ENCODE results near the gene UBE2G2.

The UBE2G2 gene

GRCh38 chr21:44760376-44760775 lies 41.2 kb downstream of the UBE2G2 start:
- Histone ChIP-seq H3K4me1 (ENCODE audit: control insufficient read depth in 5 of 5, insufficient read depth in 5 of 5, low read length in 5 of 5) (peaks cover 0 to 2% (median 0%) of the 10 kb centered on the region in 5 donors), H3K4me3 (ENCODE audit: low read depth in 1 of 5, low read length in 5 of 5) (no peak overlapping the region), H3K27me3 (ENCODE audit: control insufficient read depth in 5 of 5, insufficient read depth in 4 of 5, low read length in 5 of 5) (peaks cover 0 to 13% (median 6%) of the 10 kb centered on the region in 5 donors), H3K9ac (ENCODE audit: low read length in 5 of 5) (no peak overlapping the region), H3K36me3 (ENCODE audit: control insufficient read depth in 5 of 5, insufficient read depth in 5 of 5, low read length in 5 of 5) (no peaks in the 10 kb centered on the region), H3K9me3 (ENCODE audit: control insufficient read depth in 5 of 5, low read length in 5 of 5) (peaks cover 0 to 4% (median 0%) of the 10 kb centered on the region in 5 donors), H3K27ac (ENCODE audit: low read depth, low read length) (no peak overlapping the region)

- no peaks in the 10 kb centered on the region for H3K36me3 ChIP-seq (ENCODE audit: control insufficient read depth in 5 of 5, insufficient read depth in 5 of 5, low read length in 5 of 5)
- peaks cover 0 to 4% (median 0%) of the 10 kb centered on the region in 5 donors for H3K9me3 ChIP-seq (ENCODE audit: control insufficient read depth in 5 of 5, low read length in 5 of 5)
- H3K4me3 ChIP-seq (ENCODE audit: low read depth in 1 of 5, low read length in 5 of 5): no peak overlapping the region
- peaks cover 0 to 11% (median 5%) of the 10 kb centered on the region in 5 donors for H3K27me3 ChIP-seq (ENCODE audit: control insufficient read depth in 5 of 5, insufficient read depth in 4 of 5, low read length in 5 of 5)
- H3K27ac ChIP-seq (ENCODE audit: low read depth, low read length): no peak overlapping the region
- peaks cover 0 to 5% (median 0%) of the 10 kb centered on the region in 5 donors for H3K4me1 ChIP-seq (ENCODE audit: control insufficient read depth in 5 of 5, insufficient read depth in 5 of 5, low read length in 5 of 5)
- no peak overlapping the region for H3K9ac ChIP-seq (ENCODE audit: low read length in 5 of 5)
Measured at GRCh38 chr21:44759628-44760285, 41.9 kb downstream of the UBE2G2 start.

- peaks cover 0 to 4% (median 0%) of the 10 kb centered on the region in 5 donors for H3K9me3 ChIP-seq (ENCODE audit: control insufficient read depth in 5 of 5, low read length in 5 of 5)
- no peaks in the 10 kb centered on the region for H3K36me3 ChIP-seq (ENCODE audit: control insufficient read depth in 5 of 5, insufficient read depth in 5 of 5, low read length in 5 of 5)
- H3K4me1 ChIP-seq (ENCODE audit: control insufficient read depth in 5 of 5, insufficient read depth in 5 of 5, low read length in 5 of 5): peaks cover 0 to 5% (median 0%) of the 10 kb centered on the region in 5 donors
- H3K9ac ChIP-seq (ENCODE audit: low read length in 5 of 5): no peak overlapping the region
- no peak overlapping the region for H3K4me3 ChIP-seq (ENCODE audit: low read depth in 1 of 5, low read length in 5 of 5)
- peaks cover 0 to 11% (median 3%) of the 10 kb centered on the region in 5 donors for H3K27me3 ChIP-seq (ENCODE audit: control insufficient read depth in 5 of 5, insufficient read depth in 4 of 5, low read length in 5 of 5)
- H3K27ac ChIP-seq (ENCODE audit: low read depth, low read length): no peak overlapping the region
Measured at GRCh38 chr21:44758781-44759627, 42.6 kb downstream of the UBE2G2 start.

GRCh38 chr21:44758141-44758561 lies 43.5 kb downstream of the UBE2G2 start:
- H3K27ac ChIP-seq (ENCODE audit: low read depth, low read length): no peak overlapping the region
- no peak overlapping the region for H3K9ac ChIP-seq (ENCODE audit: low read length in 5 of 5)
- peaks cover 0 to 6% (median 0%) of the 10 kb centered on the region in 5 donors for H3K9me3 ChIP-seq (ENCODE audit: control insufficient read depth in 5 of 5, low read length in 5 of 5)
- peaks cover 0 to 13% (median under 1%) of the 10 kb centered on the region in 5 donors for H3K4me1 ChIP-seq (ENCODE audit: control insufficient read depth in 5 of 5, insufficient read depth in 5 of 5, low read length in 5 of 5)
- H3K27me3 ChIP-seq (ENCODE audit: control insufficient read depth in 5 of 5, insufficient read depth in 4 of 5, low read length in 5 of 5): peaks cover 0 to 11% (median 3%) of the 10 kb centered on the region in 5 donors
- H3K36me3 ChIP-seq (ENCODE audit: control insufficient read depth in 5 of 5, insufficient read depth in 5 of 5, low read length in 5 of 5): no peaks in the 10 kb centered on the region
- H3K4me3 ChIP-seq (ENCODE audit: low read depth in 1 of 5, low read length in 5 of 5): no peak overlapping the region

DNA sequence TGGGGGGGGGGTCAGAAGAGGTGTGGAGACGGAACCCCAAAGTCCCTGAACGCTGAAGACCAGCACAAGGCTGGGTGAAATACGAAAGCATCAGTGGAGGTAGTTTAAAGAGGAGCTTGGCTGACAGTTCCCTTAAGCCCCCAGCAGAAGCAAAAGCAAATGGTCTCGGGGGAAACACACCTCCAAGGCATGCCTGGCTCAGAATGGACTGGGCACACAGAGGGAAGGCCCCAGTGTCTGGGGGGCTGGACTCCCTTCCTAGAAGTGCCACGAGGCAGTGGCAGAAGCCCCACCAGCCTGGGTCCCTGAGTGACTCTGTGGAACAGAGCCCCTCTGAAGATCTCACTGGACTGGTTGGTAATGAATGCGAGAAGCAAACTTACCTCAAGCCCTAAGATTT lies 43.9 kb downstream of the UBE2G2 start:
- no peak overlapping the region for H3K9ac ChIP-seq (ENCODE audit: low read length in 5 of 5)
- H3K4me1 ChIP-seq (ENCODE audit: control insufficient read depth in 5 of 5, insufficient read depth in 5 of 5, low read length in 5 of 5): peaks cover 0 to 17% (median 5%) of the 10 kb centered on the region in 5 donors
- peaks cover 0 to 13% (median 5%) of the 10 kb centered on the region in 5 donors for H3K27me3 ChIP-seq (ENCODE audit: control insufficient read depth in 5 of 5, insufficient read depth in 4 of 5, low read length in 5 of 5)
- no peak overlapping the region for H3K27ac ChIP-seq (ENCODE audit: low read depth, low read length)
- peaks cover 0 to 6% (median 0%) of the 10 kb centered on the region in 5 donors for H3K9me3 ChIP-seq (ENCODE audit: control insufficient read depth in 5 of 5, low read length in 5 of 5)
- no peaks in the 10 kb centered on the region for H3K36me3 ChIP-seq (ENCODE audit: control insufficient read depth in 5 of 5, insufficient read depth in 5 of 5, low read length in 5 of 5)
- no peak overlapping the region for H3K4me3 ChIP-seq (ENCODE audit: low read depth in 1 of 5, low read length in 5 of 5)

DNA sequence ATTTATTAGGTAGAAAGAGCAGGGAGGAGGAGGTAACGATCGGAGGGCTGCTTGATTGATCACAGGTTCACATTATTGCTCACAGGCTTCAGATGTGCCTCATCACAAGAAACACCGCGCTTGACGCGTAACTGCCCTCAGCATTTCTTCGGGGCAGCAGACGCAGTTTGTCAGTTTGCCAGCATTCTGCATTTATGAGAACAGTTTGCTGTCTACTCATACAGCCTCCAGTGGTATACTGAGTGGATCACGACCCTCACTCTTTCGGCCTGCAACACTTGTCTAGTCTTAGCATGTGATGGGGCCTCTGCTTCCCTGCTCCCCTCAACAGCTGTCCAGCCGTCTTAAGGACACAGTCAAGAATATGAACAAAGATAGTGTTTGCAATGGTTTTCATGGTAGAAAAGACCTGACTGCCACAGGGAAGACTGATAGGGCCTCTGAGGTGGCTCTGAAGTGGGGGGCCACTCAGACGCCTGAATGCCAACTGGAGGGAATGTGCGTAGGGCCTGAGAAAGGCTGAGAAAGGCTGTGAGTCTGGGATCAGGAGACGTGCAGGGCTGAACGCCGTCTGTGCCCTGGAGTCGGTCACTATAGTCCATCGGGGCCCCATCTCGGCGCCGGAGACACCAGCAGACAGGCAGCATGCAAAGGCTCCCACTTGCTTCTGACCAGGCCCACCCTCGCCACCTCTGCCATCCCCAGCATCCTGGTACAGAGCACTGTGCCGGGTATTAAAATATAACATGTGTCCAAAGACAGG lies 45.0 kb downstream of the UBE2G2 start:
- Histone ChIP-seq H3K9me3 (ENCODE audit: control insufficient read depth in 5 of 5, low read length in 5 of 5) (peaks cover 0 to 6% (median 0%) of the 10 kb centered on the region in 5 donors), H3K4me1 (ENCODE audit: control insufficient read depth in 5 of 5, insufficient read depth in 5 of 5, low read length in 5 of 5) (peaks cover 0 to 28% (median 9%) of the 10 kb centered on the region in 5 donors), H3K36me3 (ENCODE audit: control insufficient read depth in 5 of 5, insufficient read depth in 5 of 5, low read length in 5 of 5) (no peaks in the 10 kb centered on the region), H3K4me3 (ENCODE audit: low read depth in 1 of 5, low read length in 5 of 5) (no peak overlapping the region), H3K27me3 (ENCODE audit: control insufficient read depth in 5 of 5, insufficient read depth in 4 of 5, low read length in 5 of 5) (peaks cover 0 to 15% (median 5%) of the 10 kb centered on the region in 5 donors), H3K9ac (ENCODE audit: low read length in 5 of 5) (no peak overlapping the region), H3K27ac (ENCODE audit: low read depth, low read length) (no peak overlapping the region)

DNA sequence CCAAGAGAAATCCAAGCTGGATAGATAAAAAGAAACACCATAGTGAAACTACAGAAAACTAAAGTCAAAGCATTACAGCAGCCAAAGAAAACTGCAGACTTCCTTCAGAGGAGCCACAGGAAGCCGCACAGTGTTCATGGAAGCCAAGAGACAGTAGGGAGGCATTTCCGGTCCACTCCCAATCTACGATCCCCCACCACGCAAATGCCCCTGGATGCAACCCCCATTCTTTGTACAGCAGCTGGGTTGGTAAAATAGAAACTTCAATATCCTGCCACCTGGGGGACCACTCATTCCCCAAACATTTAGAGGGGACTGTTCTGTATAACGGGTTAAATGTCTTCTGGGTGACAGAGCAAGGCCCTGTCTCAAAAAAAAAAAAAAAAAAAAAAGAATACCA lies 46.4 kb downstream of the UBE2G2 start:
- no peak overlapping the region for H3K27ac ChIP-seq (ENCODE audit: low read depth, low read length)
- H3K4me1 ChIP-seq (ENCODE audit: control insufficient read depth in 5 of 5, insufficient read depth in 5 of 5, low read length in 5 of 5): peaks cover 0 to 41% (median 9%) of the 10 kb centered on the region in 5 donors
- no peak overlapping the region for H3K9ac ChIP-seq (ENCODE audit: low read length in 5 of 5)
- no peaks in the 10 kb centered on the region for H3K36me3 ChIP-seq (ENCODE audit: control insufficient read depth in 5 of 5, insufficient read depth in 5 of 5, low read length in 5 of 5)
- H3K9me3 ChIP-seq (ENCODE audit: control insufficient read depth in 5 of 5, low read length in 5 of 5): peaks cover 0 to 6% (median 0%) of the 10 kb centered on the region in 5 donors
- H3K27me3 ChIP-seq (ENCODE audit: control insufficient read depth in 5 of 5, insufficient read depth in 4 of 5, low read length in 5 of 5): peaks cover 5 to 27% (median 15%) of the 10 kb centered on the region in 5 donors
- no peak overlapping the region for H3K4me3 ChIP-seq (ENCODE audit: low read depth in 1 of 5, low read length in 5 of 5)

DNA sequence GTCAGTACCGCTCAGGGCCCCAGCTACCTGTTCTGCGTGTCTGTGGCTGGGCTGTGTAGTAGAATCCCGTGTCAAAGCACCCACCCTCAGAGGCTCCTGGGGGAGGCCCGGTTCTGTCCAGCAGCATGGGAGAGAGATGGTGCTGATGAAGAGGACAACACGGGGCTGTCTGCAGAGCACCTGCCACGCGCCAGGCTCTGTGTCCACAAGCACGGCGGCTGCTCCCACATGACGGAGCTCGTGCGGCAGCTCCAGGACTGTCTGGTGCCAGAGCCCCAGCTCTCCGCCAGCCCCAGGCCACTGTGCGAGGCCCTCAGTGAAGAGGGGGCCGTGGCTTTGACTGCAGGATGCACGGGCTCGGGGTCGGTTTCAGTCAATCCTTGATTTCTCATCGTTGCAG lies 48.3 kb downstream of the UBE2G2 start:
- Histone ChIP-seq H3K9me3 (ENCODE audit: control insufficient read depth in 5 of 5, low read length in 5 of 5) (peaks cover 0 to 6% (median 0%) of the 10 kb centered on the region in 5 donors), H3K36me3 (ENCODE audit: control insufficient read depth in 5 of 5, insufficient read depth in 5 of 5, low read length in 5 of 5) (no peaks in the 10 kb centered on the region), H3K4me3 (ENCODE audit: low read depth in 1 of 5, low read length in 5 of 5) (no peak overlapping the region), H3K9ac (ENCODE audit: low read length in 5 of 5) (no peak overlapping the region), H3K27me3 (ENCODE audit: control insufficient read depth in 5 of 5, insufficient read depth in 4 of 5, low read length in 5 of 5) (peaks cover 12 to 41% (median 24%) of the 10 kb centered on the region in 5 donors), H3K27ac (ENCODE audit: low read depth, low read length) (no peak overlapping the region), H3K4me1 (ENCODE audit: control insufficient read depth in 5 of 5, insufficient read depth in 5 of 5, low read length in 5 of 5) (peaks cover 0 to 44% (median 9%) of the 10 kb centered on the region in 5 donors)

- no peaks in the 10 kb centered on the region for H3K36me3 ChIP-seq (ENCODE audit: control insufficient read depth in 5 of 5, insufficient read depth in 5 of 5, low read length in 5 of 5)
- H3K9ac ChIP-seq (ENCODE audit: low read length in 5 of 5): no peak overlapping the region
- peaks cover 0 to 44% (median 9%) of the 10 kb centered on the region in 5 donors for H3K4me1 ChIP-seq (ENCODE audit: control insufficient read depth in 5 of 5, insufficient read depth in 5 of 5, low read length in 5 of 5)
- H3K27me3 ChIP-seq (ENCODE audit: control insufficient read depth in 5 of 5, insufficient read depth in 4 of 5, low read length in 5 of 5): peaks cover 12 to 37% (median 24%) of the 10 kb centered on the region in 5 donors
- no peak overlapping the region for H3K27ac ChIP-seq (ENCODE audit: low read depth, low read length)
- H3K4me3 ChIP-seq (ENCODE audit: low read depth in 1 of 5, low read length in 5 of 5): no peak overlapping the region
- peaks cover 0 to 3% (median 0%) of the 10 kb centered on the region in 5 donors for H3K9me3 ChIP-seq (ENCODE audit: control insufficient read depth in 5 of 5, low read length in 5 of 5)
Measured at GRCh38 chr21:44752671-44753235, 48.9 kb downstream of the UBE2G2 start.

Measured in subcutaneous abdominal adipose tissue (tissue), 5 donors.